ENCODE measurements around the gene PTPRM. TPM values are rescaled to one million over a fixed set of nuclear protein-coding genes. Genes with fewer than 3 reads are reported as not detected.

The PTPRM gene
- polyA plus RNA-seq, 1 experiment, result 81.1 TPM

GRCh38 chr18:8409151-8409550 lies 842.0 kb downstream of the PTPRM start:
- TF ChIP-seq, protein P1, sequence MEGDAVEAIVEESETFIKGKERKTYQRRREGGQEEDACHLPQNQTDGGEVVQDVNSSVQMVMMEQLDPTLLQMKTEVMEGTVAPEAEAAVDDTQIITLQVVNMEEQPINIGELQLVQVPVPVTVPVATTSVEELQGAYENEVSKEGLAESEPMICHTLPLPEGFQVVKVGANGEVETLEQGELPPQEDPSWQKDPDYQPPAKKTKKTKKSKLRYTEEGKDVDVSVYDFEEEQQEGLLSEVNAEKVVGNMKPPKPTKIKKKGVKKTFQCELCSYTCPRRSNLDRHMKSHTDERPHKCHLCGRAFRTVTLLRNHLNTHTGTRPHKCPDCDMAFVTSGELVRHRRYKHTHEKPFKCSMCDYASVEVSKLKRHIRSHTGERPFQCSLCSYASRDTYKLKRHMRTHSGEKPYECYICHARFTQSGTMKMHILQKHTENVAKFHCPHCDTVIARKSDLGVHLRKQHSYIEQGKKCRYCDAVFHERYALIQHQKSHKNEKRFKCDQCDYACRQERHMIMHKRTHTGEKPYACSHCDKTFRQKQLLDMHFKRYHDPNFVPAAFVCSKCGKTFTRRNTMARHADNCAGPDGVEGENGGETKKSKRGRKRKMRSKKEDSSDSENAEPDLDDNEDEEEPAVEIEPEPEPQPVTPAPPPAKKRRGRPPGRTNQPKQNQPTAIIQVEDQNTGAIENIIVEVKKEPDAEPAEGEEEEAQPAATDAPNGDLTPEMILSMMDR (IDR thresholded peaks at IDR 0.05; ENCODE audit: low read depth, low read length), result no peak
- ChIA-PET POLR2A (no interaction called here), CTCF (no interaction called here)
- Histone ChIP-seq H3K9me3 (ENCODE audit: control insufficient read depth, insufficient read depth, low read length) (peaks cover 6% of the 10 kb centered on the region; the same call in 1 of the 2 replicates), H3K27me3 (ENCODE audit: control insufficient read depth, insufficient read depth, low read length) (no peaks in the 10 kb centered on the region), H3K27ac (ENCODE audit: low read depth, low read length) (no peak overlapping the region), H3K4me3 (ENCODE audit: low read depth, low read length) (no peak overlapping the region)
- no peak for DNase-seq (ENCODE audit: low read depth, low spot score)

DNA sequence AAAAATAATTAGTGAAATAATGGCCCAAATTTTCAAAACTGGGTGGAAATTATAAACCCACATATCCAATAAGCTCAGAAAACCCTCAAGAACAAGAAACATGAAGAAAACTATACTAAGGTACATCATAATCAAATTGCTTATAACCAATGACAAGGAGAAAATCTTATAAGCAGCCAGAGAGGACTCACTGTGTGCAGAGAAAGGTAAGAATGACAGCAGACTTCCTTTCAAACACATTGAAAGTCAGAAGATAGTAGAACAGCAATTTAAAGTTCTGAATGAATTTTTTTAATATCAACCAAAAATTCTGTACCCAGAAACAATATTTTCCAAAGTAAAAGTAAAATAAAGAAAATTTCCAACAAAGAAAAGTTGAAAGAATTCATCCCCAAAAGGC lies 844.4 kb downstream of the PTPRM start:
- ChIA-PET POLR2A (no interaction called here), CTCF (interaction anchor here (1.1 kb wide), 1 partner anchor 22 kb away, joined by 3 read pairs; no protein-coding TSS in a partner anchor)
- Histone ChIP-seq H3K4me3 (ENCODE audit: low read depth, low read length) (no peak overlapping the region), H3K9me3 (ENCODE audit: control insufficient read depth, insufficient read depth, low read length) (peaks cover 6% of the 10 kb centered on the region; the same call in 1 of the 2 replicates), H3K27me3 (ENCODE audit: control insufficient read depth, insufficient read depth, low read length) (no peaks in the 10 kb centered on the region), H3K27ac (ENCODE audit: low read depth, low read length) (no peak overlapping the region)
- TF ChIP-seq, protein P1 (IDR thresholded peaks at IDR 0.05; ENCODE audit: low read depth, low read length), result no peak
- no peak for DNase-seq (ENCODE audit: low read depth, low spot score)

DNA sequence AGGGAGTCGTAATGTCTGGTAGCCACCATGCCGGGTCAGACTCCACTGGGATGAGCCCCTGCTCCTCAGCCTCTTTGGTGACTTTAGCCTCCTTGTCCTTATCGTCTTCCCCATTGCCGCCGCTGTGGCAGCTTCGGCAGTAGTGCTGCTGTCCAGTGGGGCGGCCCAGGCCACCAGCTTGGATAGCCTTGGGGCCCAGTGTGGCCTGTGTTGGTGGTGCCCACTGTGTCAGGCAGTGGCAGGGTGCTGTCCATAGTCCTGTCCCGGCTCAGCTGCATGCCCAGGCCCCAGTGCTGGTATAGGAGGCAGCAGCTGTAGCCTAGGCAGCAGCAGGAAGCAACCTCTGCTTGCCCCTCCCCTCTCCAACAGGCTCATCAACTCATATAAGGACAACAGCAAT lies 845.0 kb downstream of the PTPRM start:
- POLR2A ChIA-PET, result no interaction called here
- CTCF ChIA-PET, result interaction anchor here (1.1 kb wide), 1 partner anchor 23 kb away, joined by 3 read pairs; no protein-coding TSS in a partner anchor
- TF ChIP-seq, protein P1 (IDR thresholded peaks at IDR 0.05; ENCODE audit: low read depth, low read length), result no peak
- DNase-seq (ENCODE audit: low read depth, low spot score), result no peak
- Histone ChIP-seq H3K27me3 (ENCODE audit: control insufficient read depth, insufficient read depth, low read length) (no peaks in the 10 kb centered on the region), H3K4me3 (ENCODE audit: low read depth, low read length) (no peak overlapping the region), H3K27ac (ENCODE audit: low read depth, low read length) (no peak overlapping the region), H3K9me3 (ENCODE audit: control insufficient read depth, insufficient read depth, low read length) (peaks cover 6% of the 10 kb centered on the region; the same call in 1 of the 2 replicates)

GRCh38 chr18:8413189-8413588 lies 846.1 kb downstream of the PTPRM start:
- POLR2A ChIA-PET, result no interaction called here
- peaks cover 3% of the 10 kb centered on the region for H3K27me3 ChIP-seq (ENCODE audit: control insufficient read depth, insufficient read depth, low read length)
- no peak overlapping the region for H3K4me3 ChIP-seq (ENCODE audit: low read depth, low read length)
- DNase-seq (ENCODE audit: low read depth, low spot score), result no peak
- TF ChIP-seq, protein P1 (IDR thresholded peaks at IDR 0.05; ENCODE audit: low read depth, low read length), result no peak
- no peak overlapping the region for H3K27ac ChIP-seq (ENCODE audit: low read depth, low read length)
- H3K9me3 ChIP-seq (ENCODE audit: control insufficient read depth, insufficient read depth, low read length), result peaks cover 6% of the 10 kb centered on the region; the same call in 1 of the 2 replicates
- CTCF ChIA-PET, result interaction anchor here (0.8 kb wide), 1 partner anchor 24 kb away, joined by 4 read pairs; no protein-coding TSS in a partner anchor

DNA sequence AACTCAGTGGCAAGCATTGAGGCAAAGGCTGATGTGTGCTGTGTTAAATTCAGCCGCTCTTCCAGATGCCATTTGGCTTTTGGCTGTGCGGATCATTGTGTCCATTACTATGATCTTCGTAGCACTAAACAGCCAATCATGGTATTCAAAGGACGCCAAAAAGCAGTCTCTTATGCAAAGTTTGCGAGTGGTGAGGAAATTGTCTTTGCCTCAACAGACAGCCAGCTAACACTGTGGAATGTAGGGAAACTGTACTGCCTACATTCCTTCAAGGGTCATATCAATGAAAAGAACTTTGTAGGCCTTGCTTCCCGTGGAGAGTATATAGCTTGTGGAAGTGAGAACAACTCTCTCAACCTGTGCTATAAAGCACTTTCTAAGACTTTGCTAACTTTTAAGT lies 846.6 kb downstream of the PTPRM start:
- POLR2A ChIA-PET, result no interaction called here
- DNase-seq (ENCODE audit: low read depth, low spot score), result no peak

More for the DNA sequence above, 846.6 kb downstream of the PTPRM start:
- CTCF ChIA-PET, result no interaction called here
- Histone ChIP-seq H3K9me3 (ENCODE audit: control insufficient read depth, insufficient read depth, low read length) (peaks cover 6% of the 10 kb centered on the region; the same call in 1 of the 2 replicates), H3K27ac (ENCODE audit: low read depth, low read length) (no peak overlapping the region), H3K4me3 (ENCODE audit: low read depth, low read length) (no peak overlapping the region), H3K27me3 (ENCODE audit: control insufficient read depth, insufficient read depth, low read length) (peaks cover 3% of the 10 kb centered on the region)
- TF ChIP-seq, protein P1 (IDR thresholded peaks at IDR 0.05; ENCODE audit: low read depth, low read length), result no peak
